Transverse colon (tissue), 4 donors: ENCODE data around the gene SLC6A11. TPM values are rescaled to one million over a fixed set of nuclear protein-coding genes. Genes with fewer than 3 reads are reported as not detected.

Experiments
- DNase-seq: peaks from one replicate; pipeline ENCODE4 v3.0.0-alpha.2; 2019
- H3K27ac ChIP-seq, 4 donors: fragments of 200-600 bp; sonication (generic); 2 replicates each; pipeline ENCODE4 v1.5.1; 2016 to 2018; ENCODE audit warnings: inconsistent platforms in 4 of 4
- H3K27me3 ChIP-seq: fragments of 200-600 bp; sonication (generic); 2 replicates; pipeline ENCODE4 v1.5.1; 2017; ENCODE audit warnings: inconsistent platforms
- H3K36me3 ChIP-seq, 4 donors: fragments of 200-600 bp; sonication (generic); 2 replicates each; pipeline ENCODE4 v1.5.1; 2017 to 2019; ENCODE audit warnings: inconsistent platforms in 4 of 4
- H3K4me1 ChIP-seq, 4 donors: fragments of 200-600 bp; sonication (generic); 2 replicates each; pipeline ENCODE4 v1.5.1; 2017 to 2020; ENCODE audit warnings: inconsistent platforms in 4 of 4
- H3K4me3 ChIP-seq, 4 donors: fragments of 200-600 bp; sonication (generic); 1 replicate in 1 of 4; 2 replicates in 3 of 4; pipeline versions ENCODE4 v1.5.1 to v1.6.1; 2017 to 2019; ENCODE audit warnings: inconsistent platforms in 4 of 4
- H3K9me3 ChIP-seq, 2 donors: fragments of 200-600 bp; sonication (generic); 2 replicates each; pipeline ENCODE4 v1.5.1; 2017 to 2019; ENCODE audit warnings: inconsistent platforms in 2 of 2
- EP300 ChIP-seq: sonication (generic); formaldehyde crosslinking; IDR thresholded peaks from one replicate; pipeline ENCODE4 v1.6.1; 2017; ENCODE audit warnings: antibody characterized with exemption, low read depth
- POLR2A ChIP-seq: fragments of 450-650 bp; IDR thresholded peaks from one replicate; pipeline ENCODE4 v1.6.1; 2016; ENCODE audit warnings: antibody characterized with exemption, mild to moderate bottlenecking, moderate library complexity
- POLR2AphosphoS5 ChIP-seq, 3 donors: sonication (generic); formaldehyde crosslinking; IDR thresholded peaks; one replicate each; pipeline ENCODE4 v1.6.1; 2016; ENCODE audit warnings: antibody characterized with exemption in 3 of 3
- WGBS, 2 donors: methylation state at CpG; one replicate each; pipeline ENCODE4 v1.1.5; 2018; ENCODE audit warnings: low coverage in 1 of 2; 5-methylcytosine and 5-hydroxymethylcytosine counted together
- in situ Hi-C, 4 donors: fragments of 200-750 bp; cut with MboI; loops; one replicate each; pipeline versions ENCODE4 v1.15.0 to v1.15.1; 2017; ENCODE audit warnings: low sequenced_read_pairs in 3 of 4, low pct_ligation_motif_present in 1 of 4, low pct_unique_long_range_greater_than_20kb in 1 of 4
- intact Hi-C: fragments of 100-400 bp; cut with DNase I; formaldehyde crosslinking; loops from one replicate; pipeline ENCODE4 v1.15.1; 2023; ENCODE audit warnings: low total_unique reads
- total RNA-seq, 4 donors: library from RNA; depleted of rRNA; stranded (reverse); fragments of >200 nt; gene quantifications; one replicate each; pipeline ENCODE4 v1.1.0, GENCODE V29; 2016
- TF ChIP-seq, protein P1 (sequence below), 5 experiments: fragments of 200-600 bp in 3 of 5; fragments of 450-650 bp in 2 of 5; sonication (generic) in 3 of 5; IDR thresholded peaks; 1 replicate in 2 of 5; 2 replicates in 3 of 5; pipeline ENCODE4 v1.5.1; 2016 to 2017; ENCODE audit warnings: antibody characterized with exemption in 5 of 5, inconsistent platforms in 3 of 5, mild to moderate bottlenecking in 2 of 5, moderate library complexity in 1 of 5

The SLC6A11 gene
- total RNA-seq, 4 donors from 2014 or later = not detected

DNA sequence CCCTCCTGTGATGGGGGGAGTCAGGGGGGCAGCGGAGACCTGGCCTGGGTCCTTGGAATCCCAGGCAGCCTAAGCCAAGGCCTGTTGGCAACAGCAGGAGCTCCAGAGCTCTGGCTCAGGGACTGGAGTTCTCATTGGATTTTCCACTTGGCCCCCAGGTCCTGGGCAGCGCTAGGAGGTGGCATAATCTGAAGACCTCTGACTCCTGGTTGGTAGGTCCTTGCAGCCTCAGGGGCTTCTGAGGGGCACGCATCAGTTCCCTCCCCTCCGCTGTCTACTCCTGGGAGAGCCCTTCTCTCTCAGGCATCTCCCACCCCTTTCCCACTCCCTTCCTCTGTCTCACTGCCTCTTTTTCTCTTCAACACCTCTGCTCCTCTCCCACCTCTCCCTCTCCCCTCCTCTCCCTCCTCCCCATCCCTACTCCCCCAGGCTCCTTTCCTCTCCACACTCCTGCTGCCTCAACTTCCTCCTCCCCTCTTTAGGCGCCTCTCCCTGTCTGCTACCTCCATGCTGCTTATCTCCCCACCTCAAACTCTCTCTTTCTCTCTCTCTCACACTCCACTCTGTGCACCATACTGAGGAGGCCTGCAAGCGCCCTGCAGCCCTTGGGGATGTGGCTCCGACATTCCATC lies 135.4 kb downstream of the SLC6A11 start:
- Histone ChIP-seq H3K4me3 (no peak overlapping the region), H3K27me3 (peaks cover 9% of the 10 kb centered on the region), H3K9me3 (no peaks in the 10 kb centered on the region), H3K36me3 (no peaks in the 10 kb centered on the region), H3K27ac (no peak overlapping the region), H3K4me1 (no peaks in the 10 kb centered on the region)
- WGBS, 2 donors = 75 to 79% methylated on average over 2 to 6 of the region's 7 CpGs
- intact Hi-C loops (no loop called here), in situ Hi-C loops (loop anchor here in 1 of 4 donors (25.0 kb wide), 1 partner anchor 386 kb away; no protein-coding TSS in a partner anchor)
- TF ChIP-seq, protein P1, sequence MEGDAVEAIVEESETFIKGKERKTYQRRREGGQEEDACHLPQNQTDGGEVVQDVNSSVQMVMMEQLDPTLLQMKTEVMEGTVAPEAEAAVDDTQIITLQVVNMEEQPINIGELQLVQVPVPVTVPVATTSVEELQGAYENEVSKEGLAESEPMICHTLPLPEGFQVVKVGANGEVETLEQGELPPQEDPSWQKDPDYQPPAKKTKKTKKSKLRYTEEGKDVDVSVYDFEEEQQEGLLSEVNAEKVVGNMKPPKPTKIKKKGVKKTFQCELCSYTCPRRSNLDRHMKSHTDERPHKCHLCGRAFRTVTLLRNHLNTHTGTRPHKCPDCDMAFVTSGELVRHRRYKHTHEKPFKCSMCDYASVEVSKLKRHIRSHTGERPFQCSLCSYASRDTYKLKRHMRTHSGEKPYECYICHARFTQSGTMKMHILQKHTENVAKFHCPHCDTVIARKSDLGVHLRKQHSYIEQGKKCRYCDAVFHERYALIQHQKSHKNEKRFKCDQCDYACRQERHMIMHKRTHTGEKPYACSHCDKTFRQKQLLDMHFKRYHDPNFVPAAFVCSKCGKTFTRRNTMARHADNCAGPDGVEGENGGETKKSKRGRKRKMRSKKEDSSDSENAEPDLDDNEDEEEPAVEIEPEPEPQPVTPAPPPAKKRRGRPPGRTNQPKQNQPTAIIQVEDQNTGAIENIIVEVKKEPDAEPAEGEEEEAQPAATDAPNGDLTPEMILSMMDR (IDR thresholded peaks at IDR 0.05) = no peak
- TF ChIP-seq POLR2A (no peak), EP300 (no peak), POLR2AphosphoS5 (IDR thresholded peaks at IDR 0.05) (no peak)
- DNase-seq = no peak

DNA sequence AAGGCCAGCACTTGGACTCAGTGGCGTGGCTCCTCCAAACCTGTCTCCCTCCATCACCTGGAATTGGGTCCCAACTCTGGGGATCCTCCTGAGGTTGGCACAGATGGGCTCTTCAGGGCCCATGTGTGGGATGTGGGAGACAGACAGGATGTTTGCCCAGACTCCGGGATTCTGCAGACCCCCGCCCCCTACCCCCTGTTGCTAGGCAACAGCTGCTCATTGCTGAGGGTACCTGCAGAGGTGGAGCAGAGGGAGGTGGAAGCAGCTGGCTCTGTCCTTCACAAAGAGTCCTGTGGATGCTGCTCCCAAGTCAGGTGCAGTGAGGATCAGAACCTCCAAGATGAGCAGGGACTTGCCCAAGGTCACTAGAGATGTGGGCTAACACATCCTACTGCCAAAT lies 136.5 kb downstream of the SLC6A11 start:
- Histone ChIP-seq H3K36me3 (no peaks in the 10 kb centered on the region), H3K27me3 (peaks cover 9% of the 10 kb centered on the region), H3K9me3 (no peaks in the 10 kb centered on the region), H3K4me3 (no peak overlapping the region), H3K27ac (no peak overlapping the region), H3K4me1 (no peaks in the 10 kb centered on the region)
- in situ Hi-C loops (loop anchor here in 1 of 4 donors (25.0 kb wide), 1 partner anchor 385 kb away; no protein-coding TSS in a partner anchor), intact Hi-C loops (no loop called here)
- TF ChIP-seq EP300 = no peak
- no peak for TF ChIP-seq POLR2AphosphoS5 (IDR thresholded peaks at IDR 0.05)
- DNase-seq = no peak
- WGBS, 2 donors = 86% methylated on average over 3 of the region's 3 CpGs; no CpG with 5 or more reads in 1 of the 2 donors

GRCh38 chr3:10954740-10955139 lies 138.7 kb downstream of the SLC6A11 start:
- intact Hi-C loops (no loop called here), in situ Hi-C loops (loop anchor here in 1 of 4 donors (25.0 kb wide), 1 partner anchor 383 kb away; no protein-coding TSS in a partner anchor)
- WGBS, 2 donors = 74 to 80% methylated on average over 1 to 3 of the region's 3 CpGs
- Histone ChIP-seq H3K27ac (no peak overlapping the region), H3K4me1 (peaks cover 0 to 5% (median 2%) of the 10 kb centered on the region in 4 donors), H3K9me3 (no peaks in the 10 kb centered on the region), H3K4me3 (no peak overlapping the region), H3K27me3 (no peaks in the 10 kb centered on the region), H3K36me3 (no peaks in the 10 kb centered on the region)
- TF ChIP-seq POLR2A = no peak
- TF ChIP-seq, protein P1 (IDR thresholded peaks at IDR 0.05) = no peak
- no peak for TF ChIP-seq EP300
- no peak for TF ChIP-seq POLR2AphosphoS5 (IDR thresholded peaks at IDR 0.05)
- DNase-seq = no peak

DNA sequence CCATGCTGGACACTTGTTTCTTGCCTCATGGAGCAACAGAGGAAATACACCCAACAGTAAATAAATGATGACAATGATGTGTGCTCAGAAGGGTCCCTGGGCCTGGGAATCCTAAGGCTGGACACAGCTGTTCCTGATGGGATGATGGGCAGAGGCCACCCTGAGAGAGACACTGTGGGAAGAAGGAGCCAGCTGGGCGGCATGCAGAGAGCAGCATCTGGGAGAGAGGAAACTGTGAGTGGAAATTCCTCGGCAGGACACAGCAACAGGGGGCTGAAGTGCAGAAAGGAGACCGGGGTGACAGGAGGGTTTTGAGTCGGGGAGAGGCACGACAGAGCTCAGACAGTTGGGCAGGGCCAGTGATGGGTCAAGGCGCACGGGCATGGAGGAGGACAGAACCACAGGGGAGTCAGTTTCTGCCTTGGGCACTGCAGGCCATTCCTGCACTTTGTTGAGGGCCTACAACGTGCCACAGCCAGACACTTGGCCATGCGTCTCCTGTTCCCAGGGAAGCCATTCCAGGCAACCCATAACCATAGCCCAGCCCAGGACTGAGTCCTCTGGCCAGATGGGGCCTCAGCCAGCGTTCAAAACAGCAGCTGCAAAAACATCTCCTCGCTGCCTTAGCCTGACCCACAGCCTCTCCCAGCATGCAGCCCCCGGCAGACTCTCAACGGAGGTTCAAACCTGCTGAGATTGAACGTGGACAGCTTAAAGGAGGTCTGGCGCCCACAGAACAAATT lies 139.9 kb downstream of the SLC6A11 start:
- Histone ChIP-seq H3K9me3 (no peaks in the 10 kb centered on the region), H3K4me1 (peaks cover 0 to 5% (median 2%) of the 10 kb centered on the region in 4 donors), H3K36me3 (no peaks in the 10 kb centered on the region), H3K27me3 (no peaks in the 10 kb centered on the region), H3K27ac (no peak overlapping the region), H3K4me3 (no peak overlapping the region)
- 69 to 100% methylated on average over 1 to 15 of the region's 15 CpGs for WGBS, 2 donors
- TF ChIP-seq POLR2A (no peak), EP300 (no peak), POLR2AphosphoS5 (IDR thresholded peaks at IDR 0.05) (no peak)
- TF ChIP-seq, protein P1 (IDR thresholded peaks at IDR 0.05) = no peak
- intact Hi-C loops (no loop called here), in situ Hi-C loops (loop anchor here in 1 of 4 donors (25.0 kb wide), 1 partner anchor 381 kb away; no protein-coding TSS in a partner anchor)
- no peak for DNase-seq
